GM18873 (cell line): ENCODE results near the gene LMX1B.
"Not testable (repeated sequence)": the region's sequence is repeated elsewhere in the genome, so short reads cannot be mapped to it uniquely, and the experiment has no call there.

ENCODE experiments used
- ATAC-seq: cut with Tn5 transposase; IDR thresholded peaks from one replicate; pipeline ENCODE4 v1.9.1; 2021; ENCODE audit warnings: mild to moderate bottlenecking, moderate library complexity, moderate number of reproducible peaks; ENCODE audit not compliant: unreplicated experiment, low FRiP score

Gene LMX1B

DNA sequence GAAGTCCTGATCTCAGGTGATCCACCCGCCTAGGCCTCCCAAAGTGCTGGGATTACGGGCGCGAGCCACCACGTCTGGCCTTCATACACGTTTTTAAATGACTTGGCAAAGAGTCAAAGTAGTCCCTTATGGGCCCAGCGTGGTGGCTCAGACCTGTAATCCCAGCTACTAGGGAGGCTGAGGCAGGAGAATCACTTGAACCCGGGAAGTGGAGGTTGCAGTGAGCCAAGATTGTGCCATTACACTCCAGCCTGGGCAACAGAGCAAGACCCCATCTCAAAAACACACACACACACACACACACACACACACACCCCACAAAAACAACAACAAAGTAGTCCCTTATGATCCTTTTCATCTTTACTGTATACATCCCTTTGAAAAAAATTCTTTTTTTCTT, 116.9 kb downstream of the LMX1B start:
- not testable (repeated sequence) for ATAC-seq

DNA sequence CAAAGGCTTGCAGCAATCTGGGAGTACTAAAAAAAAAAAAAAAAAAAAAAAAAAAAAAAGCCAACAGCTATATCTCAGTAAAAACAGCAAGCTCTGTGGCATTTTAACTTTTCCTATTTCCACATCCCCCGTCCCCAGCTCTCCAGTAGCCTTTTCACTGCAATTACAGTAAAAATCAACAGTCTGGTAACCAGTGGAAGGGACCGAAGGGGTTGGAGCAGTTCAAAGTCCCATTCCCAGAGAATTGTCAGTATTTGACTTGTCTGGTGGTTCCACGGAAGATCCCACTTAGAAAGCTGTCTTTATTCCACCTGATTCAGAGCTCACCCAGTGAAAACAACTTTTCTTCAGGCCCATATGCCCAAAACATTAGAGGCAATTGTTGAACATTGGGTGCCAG, 119.3 kb downstream of the LMX1B start:
- ATAC-seq = no peak

DNA sequence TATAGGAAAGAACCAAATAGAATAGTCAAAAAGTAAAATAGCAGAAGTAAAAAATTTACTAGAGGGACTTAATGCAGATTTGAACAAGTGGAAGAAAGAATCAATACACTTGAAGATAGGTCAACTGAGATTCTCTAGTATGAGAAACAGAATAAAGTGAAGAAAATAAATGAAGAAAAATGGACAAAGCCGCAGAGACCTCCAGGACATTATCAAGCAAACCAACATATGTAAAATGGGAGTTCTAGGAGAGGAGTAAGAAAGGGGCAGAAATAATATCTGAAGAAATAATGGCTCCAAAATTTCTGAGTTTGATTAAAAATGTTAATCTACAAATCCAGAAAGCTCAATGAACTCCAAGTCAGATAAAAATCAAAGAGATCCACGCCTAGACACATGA, 121.1 kb downstream of the LMX1B start:
- no peak for ATAC-seq

DNA sequence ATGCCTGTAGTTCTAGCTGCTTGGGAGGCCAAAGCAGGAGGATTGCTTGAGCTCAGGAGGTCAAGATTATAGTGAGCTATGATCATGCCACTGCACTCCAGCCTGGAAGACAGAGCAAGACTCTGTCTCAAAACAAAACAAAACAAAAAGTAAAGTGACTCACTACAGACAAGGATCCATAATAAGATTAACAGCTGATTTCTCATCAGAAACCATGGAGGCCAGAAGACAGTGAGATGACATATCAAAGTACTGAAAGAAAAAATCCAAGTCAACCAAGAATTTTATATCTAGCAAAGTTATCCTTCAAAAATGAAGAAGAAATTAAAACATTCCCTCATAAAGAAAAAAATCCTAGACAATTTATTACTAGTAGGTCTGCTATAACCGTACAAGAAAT, 121.8 kb downstream of the LMX1B start:
- ATAC-seq = no peak

DNA sequence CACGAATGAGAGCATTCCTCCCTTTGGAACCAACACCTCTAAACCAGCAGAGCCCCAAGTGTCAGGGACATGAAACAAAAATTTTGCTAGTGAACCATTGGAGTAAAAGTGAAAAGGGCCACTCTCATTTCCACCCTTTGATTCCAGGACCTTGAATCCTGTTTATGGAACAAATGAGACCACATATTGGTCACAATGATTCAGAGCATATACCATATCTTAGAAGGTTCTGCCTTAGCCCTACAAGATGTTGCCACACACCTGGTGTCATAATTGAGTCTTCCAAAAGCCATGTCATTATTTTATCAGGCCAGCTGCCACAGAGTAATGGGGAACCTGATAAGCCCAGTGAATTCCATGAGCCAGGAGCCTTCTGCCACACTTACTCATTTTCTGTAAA, 124.8 kb downstream of the LMX1B start:
- no peak for ATAC-seq

DNA sequence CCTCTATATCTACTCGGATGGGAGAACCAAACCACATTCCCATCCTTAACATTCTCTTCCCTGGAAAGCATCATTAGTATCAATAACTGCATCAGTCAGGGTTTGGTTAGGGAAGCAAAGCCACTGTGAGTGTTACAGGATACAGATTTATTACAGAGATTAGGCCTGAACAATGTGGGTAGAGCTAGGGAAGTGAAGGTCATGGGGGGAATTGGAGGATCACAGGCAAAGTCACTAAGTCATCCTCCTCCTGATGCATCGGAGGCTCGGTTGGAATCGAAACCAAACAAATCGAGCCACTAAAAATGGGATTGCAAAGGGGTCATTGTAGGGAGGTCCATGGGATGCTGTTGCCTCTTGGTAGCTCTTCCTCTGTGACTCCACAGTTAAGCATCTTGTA, 129.3 kb downstream of the LMX1B start:
- ATAC-seq = no peak

DNA sequence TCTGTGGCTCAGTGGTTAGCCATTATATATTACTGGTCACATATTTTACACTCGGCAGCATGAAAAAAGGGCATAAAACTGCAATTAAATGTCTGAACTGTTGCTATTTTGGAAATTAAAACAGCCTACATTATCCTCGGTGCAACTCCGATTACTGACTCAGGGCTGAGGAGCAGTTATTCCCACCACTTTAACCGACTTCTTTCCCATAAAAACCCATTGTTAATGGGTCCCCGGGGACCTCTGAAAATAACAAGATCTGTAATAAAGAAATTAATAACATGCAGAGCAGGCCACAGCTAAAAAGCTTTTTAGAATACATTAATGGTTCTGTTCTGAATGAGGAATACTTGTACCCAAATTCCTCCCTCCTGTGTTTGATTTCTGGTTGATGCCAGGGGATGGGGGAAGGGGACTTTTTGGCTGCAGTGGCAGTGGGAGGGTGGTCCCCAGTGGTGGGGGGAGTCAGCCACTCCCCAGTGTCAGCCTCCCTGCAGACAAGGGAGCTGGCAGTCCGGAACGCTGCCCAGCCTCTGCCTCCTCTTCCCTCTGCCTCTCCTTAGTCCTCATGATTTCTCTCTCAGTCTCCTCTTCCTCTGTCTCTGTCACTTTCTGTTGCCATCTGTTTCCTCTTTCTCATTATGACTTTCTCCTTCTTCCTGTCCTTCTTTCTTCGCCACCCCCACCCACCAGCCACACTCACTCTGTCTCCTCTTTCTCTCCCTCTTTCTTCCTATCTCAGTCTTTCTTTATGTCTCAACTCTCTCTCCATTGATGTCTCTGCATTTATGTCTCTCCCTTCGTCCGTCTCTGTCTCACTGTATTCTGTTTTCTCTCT, 132.1 kb downstream of the LMX1B start:
- no peak for ATAC-seq
